ENCODE measurements around the gene MPPED1.

The MPPED1 gene

GRCh38 chr22:43411040-43411868 lies 560 bp upstream of the MPPED1 start:
- no peak for DNase-seq (ENCODE audit: low read depth in 2 of 2)

- DNase-seq (ENCODE audit: low read depth in 2 of 2), result no peak
These were observed 1.3 kb downstream of the MPPED1 start for GRCh38 chr22:43412808-43413795.

- DNase-seq (ENCODE audit: low read depth in 2 of 2), result no peak
These were observed 2.0 kb downstream of the MPPED1 start for GRCh38 chr22:43413826-43414225.

DNA sequence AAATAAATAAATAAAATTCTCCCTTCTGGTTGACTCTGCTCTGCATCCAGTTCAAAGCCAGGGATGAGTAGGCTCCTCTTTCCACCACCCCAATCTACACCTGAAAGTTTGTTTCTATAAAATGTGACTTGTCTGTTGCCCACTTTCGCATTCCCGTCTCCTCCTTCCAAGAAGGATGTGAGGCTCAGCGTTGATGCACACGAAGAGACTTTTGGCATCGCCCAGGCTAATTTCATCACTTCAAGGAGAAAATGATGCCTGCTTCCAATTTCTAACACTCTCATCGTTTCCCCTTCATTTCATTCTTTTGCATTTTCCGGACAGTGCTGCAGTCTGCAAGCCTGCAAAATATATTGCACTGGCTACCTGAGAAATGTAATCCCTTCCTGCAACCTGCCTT lies 3.9 kb downstream of the MPPED1 start:
- no peak for DNase-seq (ENCODE audit: low read depth in 2 of 2)

- no peak for DNase-seq (ENCODE audit: low read depth in 2 of 2)
These were observed 5.7 kb downstream of the MPPED1 start for GRCh38 chr22:43417555-43417954.

DNA sequence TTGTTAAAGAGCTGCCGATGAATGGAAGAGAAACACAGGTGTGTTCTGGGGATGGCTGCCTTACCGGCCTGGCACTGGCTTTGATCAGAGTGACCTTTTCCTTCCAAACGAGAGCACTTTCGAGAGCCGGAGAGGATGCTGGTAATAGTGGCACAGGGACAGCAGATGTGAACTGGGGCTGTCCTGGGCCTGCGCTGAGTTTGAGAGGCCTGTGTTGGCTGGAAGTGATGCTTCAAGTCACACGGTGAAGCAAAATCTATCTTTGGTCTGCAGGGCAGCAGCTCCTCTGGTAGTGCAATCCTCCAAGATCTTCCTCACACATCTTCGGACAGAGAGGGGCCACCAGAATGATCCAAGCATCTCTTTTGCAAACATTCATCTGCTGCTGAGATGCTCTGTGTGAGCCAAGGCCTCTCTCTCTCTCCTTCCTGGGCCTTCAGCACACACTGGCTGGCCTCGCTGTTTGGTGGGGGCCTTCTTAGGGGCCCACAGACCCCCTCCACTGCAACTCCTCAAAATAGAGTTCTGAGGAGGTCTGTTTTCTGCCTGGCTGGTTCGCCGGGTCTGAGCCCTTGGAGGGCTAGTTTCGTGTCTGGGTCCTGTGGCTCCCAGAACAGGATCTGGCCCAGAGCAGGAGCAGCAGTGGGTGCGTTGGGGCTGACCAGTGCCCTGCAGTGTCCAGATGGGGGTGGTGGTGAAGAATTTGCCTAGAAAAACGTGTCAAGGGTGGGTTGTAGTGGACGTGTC lies 6.4 kb downstream of the MPPED1 start:
- DNase-seq (ENCODE audit: low read depth in 2 of 2), result no peak

DNA sequence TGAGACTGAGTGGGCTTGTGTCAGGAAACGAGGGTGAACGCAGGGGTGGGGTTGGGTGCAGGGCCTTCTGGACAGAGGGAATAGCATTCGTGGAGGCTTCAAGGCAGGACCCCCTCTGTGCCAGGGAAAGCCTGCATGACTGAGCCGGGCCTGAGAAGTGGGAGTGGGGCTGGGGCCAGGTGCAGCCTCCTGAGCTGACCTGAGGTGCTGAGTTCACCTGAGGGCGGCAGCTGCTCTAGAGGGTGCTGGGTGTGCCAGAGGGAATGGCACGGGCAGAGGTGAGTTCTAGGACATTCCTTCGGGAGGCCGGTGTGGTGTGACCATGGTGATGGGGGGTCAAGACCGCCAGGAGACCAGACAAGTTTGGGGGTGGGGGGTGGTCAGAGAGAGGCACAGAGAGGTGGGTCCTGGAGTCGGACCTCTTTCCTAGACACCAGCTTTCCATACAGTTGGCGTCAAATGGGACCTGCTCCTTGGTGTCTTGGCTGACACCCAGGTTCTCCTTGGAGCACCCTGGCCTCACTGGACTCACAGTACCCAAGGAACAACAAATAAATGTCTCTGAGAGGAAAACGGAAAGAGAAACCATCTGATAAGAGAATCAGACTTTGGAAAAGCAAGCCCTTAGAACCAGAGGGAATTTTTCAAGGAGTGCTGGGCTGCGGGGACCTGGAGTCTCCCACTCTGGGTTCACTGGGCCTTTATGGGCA lies 7.7 kb downstream of the MPPED1 start:
- no peak for DNase-seq (ENCODE audit: low read depth in 2 of 2)

GRCh38 chr22:43421046-43421665 lies 9.3 kb downstream of the MPPED1 start:
- no peak for DNase-seq (ENCODE audit: low read depth in 2 of 2)

GRCh38 chr22:43421914-43422615 lies 10.3 kb downstream of the MPPED1 start:
- no peak for DNase-seq (ENCODE audit: low read depth in 2 of 2)

- no peak for DNase-seq (ENCODE audit: low read depth in 2 of 2)
These were observed 11.2 kb downstream of the MPPED1 start for GRCh38 chr22:43423046-43423445.

GRCh38 chr22:43424201-43424600 lies 12.4 kb downstream of the MPPED1 start:
- DNase-seq (ENCODE audit: low read depth in 2 of 2), result no peak

GRCh38 chr22:43424666-43425630 lies 13.1 kb downstream of the MPPED1 start:
- DNase-seq (ENCODE audit: low read depth in 2 of 2), result no peak

- no peak for DNase-seq (ENCODE audit: low read depth in 2 of 2)
These were observed 14.4 kb downstream of the MPPED1 start for GRCh38 chr22:43425976-43426785.

GRCh38 chr22:43426816-43427215 lies 15.0 kb downstream of the MPPED1 start:
- no peak for DNase-seq (ENCODE audit: low read depth in 2 of 2)

GRCh38 chr22:43427296-43428004 lies 15.6 kb downstream of the MPPED1 start:
- DNase-seq (ENCODE audit: low read depth in 2 of 2), result no peak

GRCh38 chr22:43428005-43428485 lies 16.2 kb downstream of the MPPED1 start:
- DNase-seq (ENCODE audit: low read depth in 2 of 2), result no peak

- no peak for DNase-seq (ENCODE audit: low read depth in 2 of 2)
These were observed 16.7 kb downstream of the MPPED1 start for GRCh38 chr22:43428521-43428920.

Data from fibroblast of skin of left biceps (primary cell).